HepG2 (cell line): Measurements from ENCODE around the gene FAM110C. TPM values are rescaled to one million over a fixed set of nuclear protein-coding genes. Genes with fewer than 3 reads are reported as not detected.

Experiments
- ATAC-seq: fragments of 200-7000 bp; cut with Tn5 transposase; 3 replicates; pipeline ENCODE4 v1.9.1; 2020; ENCODE audit warnings: mild to moderate bottlenecking, moderate library complexity
- BruUV-seq: library from RNA; stranded (reverse); fragments of 400-500 nt; replicated peaks from 2 replicates; lab custom pipeline; 2021; lab: Mats Ljungman, UMichigan
- CTCF ChIA-PET: fragments of 300-600 bp; formaldehyde crosslinking; extraction: SDS; loops from one replicate; lab custom pipeline; 2021; ENCODE audit warnings: low total read pairs, inconsistent platforms, low intra/inter-chr PET ratio; lab: Yijun Ruan, JAX
- POLR2A ChIA-PET: fragments of 350-600 bp; sonication (Branson Sonifier 250); formaldehyde crosslinking; loops from one replicate; lab custom pipeline; 2020; ENCODE audit warnings: antibody characterized with exemption, inconsistent platforms; lab: Yijun Ruan, JAX
- DNase-seq: peaks from one replicate; pipeline ENCODE4 v3.0.0-alpha.2; 2015; ENCODE audit warnings: low spot score
- FAIRE-seq: peaks from 3 replicates; lab custom pipeline; 2011; peaks lifted over from hg19 to GRCh38; lab: Jason Lieb, UNC
- H2AFZ ChIP-seq: one replicate; pipeline ENCODE4 v1.6.1; 2011; ENCODE audit warnings: low read length, inconsistent platforms
- H3K27ac ChIP-seq: fragments of 300-600 bp; 3 replicates; pipeline ENCODE4 v1.8.0; 2011; ENCODE audit warnings: mixed run types, mild to moderate bottlenecking, mixed read lengths, low read length, inconsistent platforms; ENCODE audit not compliant: insufficient read depth; ENCODE audit errors: extremely low read length
- H3K27me3 ChIP-seq, 2 experiments: fragments of 200-600 bp in 1 of 2; 2 replicates in 1 of 2; 3 replicates in 1 of 2; pipeline versions ENCODE4 v1.6.0 to v1.8.0; 2011; ENCODE audit warnings: low read length in 2 of 2, mild to moderate bottlenecking in 2 of 2, moderate library complexity in 2 of 2, inconsistent platforms in 1 of 2; ENCODE audit not compliant: insufficient read depth in 2 of 2, control insufficient read depth in 1 of 2
- H3K36me3 ChIP-seq, 2 experiments: fragments of 200-600 bp in 1 of 2; replicated peaks in 1 of 2; 2 replicates in 1 of 2; 3 replicates in 1 of 2; pipeline versions ENCODE4 v1.5.1 to v1.8.0; 2011; ENCODE audit warnings: low read length in 2 of 2, inconsistent platforms in 1 of 2; ENCODE audit not compliant: insufficient read depth in 2 of 2, control insufficient read depth in 1 of 2
- H3K4me1 ChIP-seq: 2 replicates; pipeline ENCODE4 v1.5.1; 2012; ENCODE audit warnings: low read length, inconsistent platforms; ENCODE audit not compliant: insufficient read depth
- H3K4me2 ChIP-seq: 2 replicates; pipeline ENCODE4 v1.6.0; 2011; ENCODE audit warnings: low read depth, low read length, inconsistent platforms
- H3K4me3 ChIP-seq, 3 experiments: fragments of 200-600 bp in 1 of 3; sonication (generic), shearing (Covaris generic) in 1 of 3; replicated peaks in 1 of 3; 2 replicates each; pipeline ENCODE4 v1.5.1; 2011 to 2016; ENCODE audit warnings: low read length in 3 of 3, inconsistent platforms in 2 of 3, low read depth in 2 of 3, mild to moderate bottlenecking in 2 of 3, control low read depth in 1 of 3, mixed read lengths in 1 of 3; ENCODE audit not compliant: insufficient read depth in 1 of 3
- H3K79me2 ChIP-seq: one replicate; pipeline ENCODE4 v1.6.1; 2011; ENCODE audit warnings: low read length, inconsistent platforms; ENCODE audit not compliant: insufficient read depth
- H3K9ac ChIP-seq: 2 replicates; pipeline ENCODE4 v1.6.0; 2011; ENCODE audit warnings: mild to moderate bottlenecking, low read depth, low read length, inconsistent platforms; ENCODE audit not compliant: insufficient read depth
- H3K9me3 ChIP-seq: 2 replicates; pipeline ENCODE4 v1.5.1; 2012; ENCODE audit warnings: mild to moderate bottlenecking, low read length
- H4K20me1 ChIP-seq: 2 replicates; pipeline ENCODE4 v1.6.0; 2011; ENCODE audit warnings: inconsistent platforms, mild to moderate bottlenecking, low read length, moderate library complexity; ENCODE audit not compliant: insufficient read depth
- HMG20B ChIP-seq: conservative IDR thresholded peaks from 2 replicates; pipeline ENCODE4 v1.6.1; 2016; ENCODE audit warnings: missing genetic modification reagents, missing compliant biosample characterization
- MEF2D ChIP-seq: sonication (generic); formaldehyde crosslinking; IDR thresholded peaks from 2 replicates; pipeline ENCODE4 v1.5.1; 2020; ENCODE audit warnings: mild to moderate bottlenecking, missing genetic modification reagents
- MXD4 ChIP-seq: IDR thresholded peaks from 2 replicates; pipeline ENCODE4 v1.6.1; 2016; ENCODE audit warnings: mild to moderate bottlenecking, missing biosample characterization, missing genetic modification reagents
- RAD21 ChIP-seq: fragments of 450-650 bp; formaldehyde crosslinking; IDR thresholded peaks from 2 replicates; pipeline ENCODE4 v1.5.0; 2020; ENCODE audit warnings: mild to moderate bottlenecking
- SKI ChIP-seq: fragments of 450-650 bp; IDR thresholded peaks from one replicate; pipeline ENCODE4 v1.6.1; 2018; ENCODE audit warnings: mild to moderate bottlenecking; ENCODE audit not compliant: partially characterized antibody
- SMC3 ChIP-seq: IDR thresholded peaks from 2 replicates; pipeline ENCODE4 v1.6.1; 2011; ENCODE audit warnings: low read length, improper control_type of control experiment
- STAG1 ChIP-seq: sonication (generic); formaldehyde crosslinking; IDR thresholded peaks from 2 replicates; pipeline ENCODE4 v1.4.0; 2020; ENCODE audit warnings: missing genetic modification reagents
- ZBTB21 ChIP-seq: sonication (generic); formaldehyde crosslinking; IDR thresholded peaks from 2 replicates; pipeline ENCODE4 v1.4.0; 2020; ENCODE audit warnings: missing genetic modification reagents
- ZFP90 ChIP-seq: sonication (generic); formaldehyde crosslinking; IDR thresholded peaks from 2 replicates; pipeline ENCODE4 v1.8.0; 2022; ENCODE audit warnings: missing genetic modification reagents, mild to moderate bottlenecking, inconsistent platforms, borderline replicate concordance
- WGBS: methylation state at CpG from one replicate; pipeline ENCODE4 v1.1.6; 2017; ENCODE audit warnings: low lambda C conversion rate; 5-methylcytosine and 5-hydroxymethylcytosine counted together
- in situ Hi-C: cut with HindIII; loops from 2 replicates; pipeline ENCODE4 v1.10.0; 2017; ENCODE audit warnings: low pct_unique_long_range_greater_than_20kb; ENCODE audit not compliant: extremely low pct_ligation_motif_present
- intact Hi-C: fragments of 100-400 bp; cut with micrococcal nuclease; formaldehyde crosslinking; loops from one replicate; pipeline ENCODE4 v1.10.0; 2022; ENCODE audit not compliant: unreplicated experiment
- polyA plus RNA-seq, 8 experiments: library from polyadenylated mRNA; depleted of rRNA in 3 of 8; stranded (reverse) in 7 of 8; unstranded in 1 of 8; fragments of >200 nt; fragmentation: Illumina TruSeq in 4 of 8; extraction: Trizol in 4 of 8; gene quantifications; 2 replicates each; pipeline versions ENCODE4 v1.2.1 to v1.2.3, GENCODE V29; 2011 to 2016; ENCODE audit warnings: low read depth in 4 of 8, missing spikeins in 1 of 8, mixed read lengths in 1 of 8; ENCODE audit not compliant: insufficient read depth in 1 of 8
- total RNA-seq, 5 experiments: library from RNA; depleted of rRNA; stranded (reverse); fragments of >200 nt; fragmentation: Illumina TruSeq; extraction: Trizol; gene quantifications; 2 replicates each; pipeline ENCODE4 v1.2.3, GENCODE V29; 2016; ENCODE audit warnings: low read depth in 1 of 5
- TF ChIP-seq, protein P1 (sequence below): sonication (generic); formaldehyde crosslinking; IDR thresholded peaks from 2 replicates; pipeline ENCODE4 v1.5.0; 2020; ENCODE audit warnings: mild to moderate bottlenecking, missing genetic modification reagents, moderate library complexity
- TF ChIP-seq, protein P2 (sequence below): sonication (generic); formaldehyde crosslinking; IDR thresholded peaks from 2 replicates; pipeline ENCODE4 v1.4.0; 2020; ENCODE audit warnings: low read depth, missing genetic modification reagents

Gene FAM110C
- total and polyA plus RNA-seq, 2 of the 13 experiments (the other 11 are each of a cell fraction or from before 2014, with no cell fraction given): 1.2 to 3.5 TPM

DNA sequence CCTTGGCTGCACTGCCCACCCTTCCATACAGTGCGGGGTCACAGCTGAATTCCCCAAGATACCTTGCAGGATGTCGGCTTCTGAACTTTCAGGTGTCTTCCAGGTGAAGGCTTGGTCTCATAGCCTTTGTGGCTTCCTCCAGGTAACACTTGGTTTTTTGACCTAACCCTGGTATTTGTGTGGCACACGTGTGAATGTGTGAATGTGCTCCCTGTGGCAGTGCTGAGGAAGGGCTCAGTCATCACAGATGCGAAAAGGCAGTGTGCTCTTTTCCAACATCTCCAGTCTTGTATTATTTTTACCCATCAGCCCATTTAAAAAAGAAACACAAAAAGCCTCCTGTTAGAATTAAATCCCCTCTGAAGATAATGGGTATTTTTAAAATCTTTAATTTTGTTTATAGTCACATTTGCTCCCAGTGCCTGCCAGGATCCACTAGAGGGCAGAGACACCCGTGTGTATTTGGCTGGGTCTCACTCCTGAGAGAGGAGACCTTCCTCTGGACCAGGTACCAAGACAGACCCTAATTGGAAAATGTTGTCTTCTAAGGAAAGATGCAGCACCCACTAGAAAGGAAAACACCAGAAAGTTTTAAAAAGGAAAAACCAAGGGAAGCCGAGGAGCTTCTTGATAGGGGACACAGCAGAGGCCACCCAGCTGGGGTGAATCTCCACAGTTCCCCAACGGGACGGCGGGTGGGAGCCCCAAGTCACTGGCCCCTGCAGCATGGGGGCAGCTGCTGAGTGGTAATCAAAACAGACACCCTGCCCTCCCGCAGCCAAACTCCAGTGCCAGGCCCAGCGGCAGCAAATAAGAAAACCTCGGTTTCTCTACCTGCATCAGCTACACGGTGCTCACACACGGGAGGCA is 27.7 kb downstream of the FAM110C start:
- FAIRE-seq (no peak), DNase-seq (no peak), ATAC-seq (peak; percentile 76)
- no TSS peak for BruUV-seq
- ChIA-PET CTCF (interaction anchor here (0.8 to 3.1 kb wide), 4 partner anchors 123 to 618 kb away, joined by 4 to 22 read pairs (median 5); no protein-coding TSS in a partner anchor), POLR2A (no interaction called here)
- Histone ChIP-seq H3K79me2 (no peaks in the 10 kb centered on the region), H4K20me1 (no peaks in the 10 kb centered on the region), H3K4me1 (no peaks in the 10 kb centered on the region), H3K9me3 (no peaks in the 10 kb centered on the region), H3K36me3 (no peaks in the 10 kb centered on the region), H2AFZ (no peak overlapping the region), H3K4me2 (no peak overlapping the region), H3K4me3 (no peak overlapping the region), H3K27me3 (peaks cover 2 to 9% of the 10 kb centered on the region in 2 experiments; a peak in 1 of 5 replicates), H3K9ac (no peak overlapping the region), H3K27ac (no peak overlapping the region)
- peak; percentile 33; the same call in 1 of the 2 replicates for TF ChIP-seq RAD21
- no peak for TF ChIP-seq ZFP90
- TF ChIP-seq STAG1 (CRISPR knock-in tag): peak; percentile 72
- TF ChIP-seq, protein P1, sequence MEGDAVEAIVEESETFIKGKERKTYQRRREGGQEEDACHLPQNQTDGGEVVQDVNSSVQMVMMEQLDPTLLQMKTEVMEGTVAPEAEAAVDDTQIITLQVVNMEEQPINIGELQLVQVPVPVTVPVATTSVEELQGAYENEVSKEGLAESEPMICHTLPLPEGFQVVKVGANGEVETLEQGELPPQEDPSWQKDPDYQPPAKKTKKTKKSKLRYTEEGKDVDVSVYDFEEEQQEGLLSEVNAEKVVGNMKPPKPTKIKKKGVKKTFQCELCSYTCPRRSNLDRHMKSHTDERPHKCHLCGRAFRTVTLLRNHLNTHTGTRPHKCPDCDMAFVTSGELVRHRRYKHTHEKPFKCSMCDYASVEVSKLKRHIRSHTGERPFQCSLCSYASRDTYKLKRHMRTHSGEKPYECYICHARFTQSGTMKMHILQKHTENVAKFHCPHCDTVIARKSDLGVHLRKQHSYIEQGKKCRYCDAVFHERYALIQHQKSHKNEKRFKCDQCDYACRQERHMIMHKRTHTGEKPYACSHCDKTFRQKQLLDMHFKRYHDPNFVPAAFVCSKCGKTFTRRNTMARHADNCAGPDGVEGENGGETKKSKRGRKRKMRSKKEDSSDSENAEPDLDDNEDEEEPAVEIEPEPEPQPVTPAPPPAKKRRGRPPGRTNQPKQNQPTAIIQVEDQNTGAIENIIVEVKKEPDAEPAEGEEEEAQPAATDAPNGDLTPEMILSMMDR (CRISPR knock-in tag): peak; percentile 55
- no peak for TF ChIP-seq MXD4
- no peak for TF ChIP-seq MEF2D
- TF ChIP-seq, protein P2, sequence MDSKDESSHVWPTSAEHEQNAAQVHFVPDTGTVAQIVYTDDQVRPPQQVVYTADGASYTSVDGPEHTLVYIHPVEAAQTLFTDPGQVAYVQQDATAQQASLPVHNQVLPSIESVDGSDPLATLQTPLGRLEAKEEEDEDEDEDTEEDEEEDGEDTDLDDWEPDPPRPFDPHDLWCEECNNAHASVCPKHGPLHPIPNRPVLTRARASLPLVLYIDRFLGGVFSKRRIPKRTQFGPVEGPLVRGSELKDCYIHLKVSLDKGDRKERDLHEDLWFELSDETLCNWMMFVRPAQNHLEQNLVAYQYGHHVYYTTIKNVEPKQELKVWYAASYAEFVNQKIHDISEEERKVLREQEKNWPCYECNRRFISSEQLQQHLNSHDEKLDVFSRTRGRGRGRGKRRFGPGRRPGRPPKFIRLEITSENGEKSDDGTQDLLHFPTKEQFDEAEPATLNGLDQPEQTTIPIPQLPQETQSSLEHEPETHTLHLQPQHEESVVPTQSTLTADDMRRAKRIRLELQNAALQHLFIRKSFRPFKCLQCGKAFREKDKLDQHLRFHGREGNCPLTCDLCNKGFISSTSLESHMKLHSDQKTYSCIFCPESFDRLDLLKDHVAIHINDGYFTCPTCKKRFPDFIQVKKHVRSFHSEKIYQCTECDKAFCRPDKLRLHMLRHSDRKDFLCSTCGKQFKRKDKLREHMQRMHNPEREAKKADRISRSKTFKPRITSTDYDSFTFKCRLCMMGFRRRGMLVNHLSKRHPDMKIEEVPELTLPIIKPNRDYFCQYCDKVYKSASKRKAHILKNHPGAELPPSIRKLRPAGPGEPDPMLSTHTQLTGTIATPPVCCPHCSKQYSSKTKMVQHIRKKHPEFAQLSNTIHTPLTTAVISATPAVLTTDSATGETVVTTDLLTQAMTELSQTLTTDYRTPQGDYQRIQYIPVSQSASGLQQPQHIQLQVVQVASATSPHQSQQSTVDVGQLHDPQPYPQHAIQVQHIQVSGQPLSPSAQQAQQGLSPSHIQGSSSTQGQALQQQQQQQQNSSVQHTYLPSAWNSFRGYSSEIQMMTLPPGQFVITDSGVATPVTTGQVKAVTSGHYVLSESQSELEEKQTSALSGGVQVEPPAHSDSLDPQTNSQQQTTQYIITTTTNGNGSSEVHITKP (CRISPR knock-in tag): no peak
- TF ChIP-seq SKI: no peak
- TF ChIP-seq ZBTB21: no peak
- no peak for TF ChIP-seq HMG20B (CRISPR knock-in tag)
- peak; percentile 67 for TF ChIP-seq SMC3
- in situ Hi-C loops (no loop called here), intact Hi-C loops (no loop called here)
- 21% methylated on average over 14 of the region's 14 CpGs for WGBS
